Right lobe of liver (tissue), 6 donors: ENCODE measurements around the gene IGFL4. TPM values are rescaled to one million over a fixed set of nuclear protein-coding genes. Genes with fewer than 3 reads are reported as not detected.

Experiments
- ATAC-seq, 4 donors: fragments of 200-7000 bp; cut with Tn5 transposase; one replicate each; pipeline ENCODE4 v1.9.1; 2020; ENCODE audit warnings: mild to moderate bottlenecking in 4 of 4, moderate library complexity in 4 of 4
- DNase-seq, 3 donors: peaks; one replicate each; pipeline ENCODE4 v3.0.0-alpha.2; 2020
- H3K27ac ChIP-seq, 3 donors: fragments of 200-600 bp; one replicate each; pipeline ENCODE4 v1.8.0; 2022
- H3K27me3 ChIP-seq, 2 donors: fragments of 200-600 bp; one replicate each; pipeline ENCODE4 v1.8.0; 2022
- H3K36me3 ChIP-seq, 4 donors: fragments of 200-600 bp; sonication (generic) in 1 of 4; one replicate each; pipeline versions ENCODE4 v1.5.1 to v1.8.0; 2017 to 2022; ENCODE audit warnings: control low read depth in 1 of 4
- H3K4me1 ChIP-seq, 4 donors: fragments of 200-600 bp; sonication (generic) in 1 of 4; one replicate each; pipeline versions ENCODE4 v1.5.1 to v1.8.0; 2017 to 2022; ENCODE audit warnings: control low read depth in 1 of 4
- H3K4me3 ChIP-seq, 3 donors: fragments of 200-600 bp; one replicate each; pipeline ENCODE4 v1.8.0; 2022
- H3K9me3 ChIP-seq, 4 donors: fragments of 200-600 bp; sonication (generic) in 1 of 4; one replicate each; pipeline versions ENCODE4 v1.5.1 to v1.8.0; 2017 to 2022; ENCODE audit warnings: control low read depth in 1 of 4
- CTCF ChIP-seq, 4 donors: fragments of 200-600 bp in 3 of 4; fragments of 450-650 bp in 1 of 4; IDR thresholded peaks; one replicate each; pipeline versions ENCODE4 v1.5.1 to v1.8.0; 2016 to 2022; ENCODE audit warnings: antibody characterized with exemption in 4 of 4, mild to moderate bottlenecking in 2 of 4
- POLR2A ChIP-seq: fragments of 450-650 bp; IDR thresholded peaks from one replicate; pipeline ENCODE4 v1.6.1; 2017; ENCODE audit warnings: antibody characterized with exemption, mild to moderate bottlenecking
- WGBS: methylation state at CpG from one replicate; pipeline ENCODE4 v1.1.6; 2018; ENCODE audit warnings: low coverage, low lambda C conversion rate; ENCODE audit not compliant: insufficient coverage; ENCODE audit errors: missing lambda C conversion rate; 5-methylcytosine and 5-hydroxymethylcytosine counted together
- intact Hi-C, 2 donors: fragments of 100-400 bp; cut with DNase I; formaldehyde crosslinking; loops; one replicate each; pipeline versions ENCODE4 v1.11.2 to v1.14.1; 2022
- total RNA-seq, 6 experiments: library from RNA; depleted of rRNA in 2 of 6; stranded (reverse); fragments of >200 nt in 2 of 6; fragmentation: NEBNext Ultra II Directional in 3 of 6; extraction: Animal tissue kit (Norgen Biotek cat#: 25700) in 3 of 6; gene quantifications; one replicate each; pipeline versions ENCODE4 v1.1.0 to v1.2.4, GENCODE V29; 2016 to 2023
- donor health status: DM: no; HTN: yes; CAD: no.
- donor health status: DM: no; HTN: no; CAD: no.
- donor health status: DM: no; HTN: no; CAD: no.
- donor health status: DM: no; HTN: yes; CAD: no.
- donor health status: DM: no; HTN: yes; CAD: no.

Gene IGFL4
- total RNA-seq, 6 experiments from 2014 or later, result not detected

- 88% methylated on average over 4 of the region's 6 CpGs for WGBS
- H3K9me3 ChIP-seq, result no peaks in the 10 kb centered on the region
- no peak overlapping the region for H3K27ac ChIP-seq
- no peak overlapping the region for H3K4me3 ChIP-seq
- intact Hi-C loops, result no loop called here
- H3K36me3 ChIP-seq, result no peaks in the 10 kb centered on the region
- H3K4me1 ChIP-seq, result no peaks in the 10 kb centered on the region
- no peaks in the 10 kb centered on the region for H3K27me3 ChIP-seq
- no peak for DNase-seq
- ATAC-seq, result no peak
- no peak for TF ChIP-seq POLR2A
- TF ChIP-seq CTCF (IDR thresholded peaks at IDR 0.05), result no peak
Measured at GRCh38 chr19:46035546-46035945, 5.3 kb downstream of the IGFL4 start.

GRCh38 chr19:46033401-46033800 is 7.4 kb downstream of the IGFL4 start:
- WGBS, result no CpG with 5 or more reads among the region's 11 CpGs
- TF ChIP-seq CTCF (IDR thresholded peaks at IDR 0.05), result no peak
- TF ChIP-seq POLR2A, result no peak
- intact Hi-C loops, result no loop called here

GRCh38 chr19:46032597-46033025 is 8.2 kb downstream of the IGFL4 start:
- Histone ChIP-seq H3K9me3 (no peaks in the 10 kb centered on the region), H3K27me3 (no peaks in the 10 kb centered on the region), H3K4me1 (no peaks in the 10 kb centered on the region), H3K4me3 (no peak overlapping the region), H3K27ac (no peak overlapping the region), H3K36me3 (no peaks in the 10 kb centered on the region)
- TF ChIP-seq CTCF (IDR thresholded peaks at IDR 0.05), result no peak
- no CpG with 5 or more reads among the region's 3 CpGs for WGBS
- intact Hi-C loops, result no loop called here
- DNase-seq (no peak), ATAC-seq (no peak)

More at GRCh38 chr19:46033401-46033800, 7.4 kb downstream of the IGFL4 start:
- DNase-seq (no peak), ATAC-seq (no peak)
- Histone ChIP-seq H3K4me1 (no peaks in the 10 kb centered on the region), H3K27me3 (no peaks in the 10 kb centered on the region), H3K9me3 (no peaks in the 10 kb centered on the region), H3K4me3 (no peak overlapping the region), H3K27ac (no peak overlapping the region), H3K36me3 (no peaks in the 10 kb centered on the region)

- H3K4me1 ChIP-seq, result no peaks in the 10 kb centered on the region
- DNase-seq (no peak), ATAC-seq (peak in 1 of 4 donors; percentile 7)
- H3K27me3 ChIP-seq, result no peaks in the 10 kb centered on the region
- H3K4me3 ChIP-seq, result no peak overlapping the region
- no peak overlapping the region for H3K27ac ChIP-seq
- TF ChIP-seq POLR2A (no peak), CTCF (IDR thresholded peaks at IDR 0.05) (no peak)
- no CpG with 5 or more reads among the region's 5 CpGs for WGBS
- intact Hi-C loops, result no loop called here
- no peaks in the 10 kb centered on the region for H3K36me3 ChIP-seq
- H3K9me3 ChIP-seq, result no peaks in the 10 kb centered on the region
Measured at GRCh38 chr19:46031781-46032596, 8.8 kb downstream of the IGFL4 start.
